ENCODE results near the gene ZSCAN32. TPM values are rescaled to one million over a fixed set of nuclear protein-coding genes. Genes with fewer than 3 reads are reported as not detected.

ZSCAN32 gene
- 1 to 10 TPM; 4.0 to 7.3 TPM for total RNA-seq

GRCh38 chr16:3400779-3401688 is at the start of gene ZSCAN32, which contains the start of gene ZNF174:
TSS of gene ZSCAN32 (minus strand) at chr16:3401004. CDS start at chr16:3397557, 3,447 bp downstream.
TSS of gene ZNF174 (plus strand) at chr16:3401215. CDS start at chr16:3402005, 790 bp downstream.
- peak; percentile 99 for ATAC-seq
- Histone ChIP-seq H3K4me3 (peak within 1 kb of the TSS; percentile 98 to 100), H3K9me3 (peaks cover 0 to 24% (median 0%) of the 10 kb centered on the region in 3 donors), H3K27me3 (no peaks in the 10 kb centered on the region), H3K4me1 (peaks cover 20% of the 10 kb centered on the region), H3K27ac (peak within 1 kb of the TSS; percentile 76 to 86 (median 84)), H3K36me3 (replicated peaks in 1 of 2; ENCODE audit: insufficient read depth in 1 of 2, low read depth in 2 of 2) (peaks cover 16 to 18% of the 10 kb centered on the region in 2 donors)
- peak in 3 of 7 experiments; percentile 1 to 16 (median 8) for TF ChIP-seq CTCF (IDR thresholded peaks at IDR 0.05)
- TF ChIP-seq POLR2A (IDR thresholded peaks at IDR 0.05) = peak in 2 of 3 donors; percentile 81 to 83
- intact Hi-C loops (cut with DNase I) = no loop called here
- 0% methylated on average over 1 to 89 of the region's 95 CpGs for WGBS, 2 donors
- peak; percentile 99 to 100 (median 99) for DNase-seq

- WGBS, 2 donors = 40 to 43% methylated on average over 10 of the region's 10 CpGs
- H3K27me3 ChIP-seq = no peaks in the 10 kb centered on the region
- peaks cover 17% of the 10 kb centered on the region for H3K4me1 ChIP-seq
- H3K4me3 ChIP-seq = peak overlapping the region in 1 of 2 donors; percentile 16
- DNase-seq (no peak), ATAC-seq (peak; percentile 58)
- peak in 1 of 3 donors; percentile 56 for TF ChIP-seq POLR2A (IDR thresholded peaks at IDR 0.05)
- TF ChIP-seq CTCF (IDR thresholded peaks at IDR 0.05) = peak in 1 of 7 experiments; percentile 18
- peak overlapping the region in 2 of 4 donors; percentile 57 to 73 for H3K27ac ChIP-seq
- no peaks in the 10 kb centered on the region for H3K36me3 ChIP-seq (replicated peaks in 1 of 2; ENCODE audit: insufficient read depth in 1 of 2, low read depth in 2 of 2)
- intact Hi-C loops (cut with DNase I) = no loop called here
- no peaks in the 10 kb centered on the region for H3K9me3 ChIP-seq
Observed at GRCh38 chr16:3444032-3444388, 43.2 kb upstream of the ZSCAN32 start.

GRCh38 chr16:3443108-3444031 is 42.6 kb upstream of the ZSCAN32 start, which contains the start of the genes NAA60 and ZNF597:
TSS of gene NAA60 (plus strand) at chr16:3443680. CDS start at chr16:3476228, 32,548 bp downstream.
TSS of gene ZNF597 (minus strand) at chr16:3443504. CDS start at chr16:3443153, 351 bp downstream.
- no peak for TF ChIP-seq CTCF (IDR thresholded peaks at IDR 0.05)
- peak in 2 of 3 donors; percentile 55 to 59 for TF ChIP-seq POLR2A (IDR thresholded peaks at IDR 0.05)
- intact Hi-C loops (cut with DNase I) = no loop called here
- ATAC-seq (peak; percentile 99), DNase-seq (peak; percentile 81 to 90 (median 86))
- Histone ChIP-seq H3K36me3 (replicated peaks in 1 of 2; ENCODE audit: insufficient read depth in 1 of 2, low read depth in 2 of 2) (no peaks in the 10 kb centered on the region), H3K27ac (peak within 1 kb of the TSS in 2 of 4 donors; percentile 57 to 73), H3K4me3 (peak within 1 kb of the TSS; percentile 12 to 16), H3K4me1 (peaks cover 17% of the 10 kb centered on the region), H3K9me3 (no peaks in the 10 kb centered on the region), H3K27me3 (no peaks in the 10 kb centered on the region)
- 42 to 50% methylated on average over 59 to 61 of the region's 61 CpGs for WGBS, 2 donors

- no peaks in the 10 kb centered on the region for H3K36me3 ChIP-seq (replicated peaks in 1 of 2; ENCODE audit: insufficient read depth in 1 of 2, low read depth in 2 of 2)
- TF ChIP-seq CTCF (IDR thresholded peaks at IDR 0.05) = no peak
- TF ChIP-seq POLR2A (IDR thresholded peaks at IDR 0.05) = no peak
- no peaks in the 10 kb centered on the region for H3K27me3 ChIP-seq
- ATAC-seq (no peak), DNase-seq (no peak)
- WGBS, 2 donors = 81 to 85% methylated on average over 4 of the region's 4 CpGs
- H3K27ac ChIP-seq = no peak overlapping the region
- peaks cover 15% of the 10 kb centered on the region for H3K4me1 ChIP-seq
- no peaks in the 10 kb centered on the region for H3K9me3 ChIP-seq
- no peak overlapping the region for H3K4me3 ChIP-seq
- intact Hi-C loops (cut with DNase I) = no loop called here
Observed at GRCh38 chr16:3439637-3440036, 38.8 kb upstream of the ZSCAN32 start.
